ENCODE data around the gene CNOT8.

CNOT8 gene

GRCh38 chr5:154923441-154924430, 65.3 kb downstream of the CNOT8 start:
- no peak for DNase-seq (ENCODE audit: low read depth)

All from activated T-cell treated with anti-CD3 and anti-CD28 coated beads for 48 hours (primary cell).